ENCODE measurements around the gene RAPGEF6.

GRCh38 chr5:131628990-131629389 lies 6.0 kb downstream of the RAPGEF6 start:
- no peak for TF ChIP-seq CTCF (IDR thresholded peaks at IDR 0.05)
- no peak for TF ChIP-seq POLR2A (IDR thresholded peaks at IDR 0.05; ENCODE audit: low read depth)
- TF ChIP-seq EP300 (IDR thresholded peaks at IDR 0.05), result no peak
